Smooth muscle cell (in vitro differentiated cells): ENCODE results near the gene RFTN1. TPM values are rescaled to one million over a fixed set of nuclear protein-coding genes. Genes with fewer than 3 reads are reported as not detected.

Experiments used
- DNase-seq: peaks from one replicate; lab custom pipeline; 2025; ENCODE audit not compliant: unreplicated experiment; lab: John Stamatoyannopoulos, UW
- H2AFZ ChIP-seq: fragments of 200-600 bp; sonication (generic); 2 replicates; pipeline ENCODE4 v1.6.0; 2016; ENCODE audit warnings: antibody characterized with exemption, low read depth, mild to moderate bottlenecking
- H3F3A ChIP-seq: fragments of 200-600 bp; sonication (generic); 2 replicates; pipeline ENCODE4 v1.6.0; 2017; ENCODE audit warnings: antibody characterized with exemption, low read depth
- H3K27ac ChIP-seq: fragments of 200-600 bp; sonication (generic); 2 replicates; pipeline ENCODE4 v1.5.1; 2016; ENCODE audit warnings: low read depth, mild to moderate bottlenecking
- H3K27me3 ChIP-seq: fragments of 200-600 bp; sonication (generic); 2 replicates; pipeline ENCODE4 v1.6.1; 2016; ENCODE audit warnings: low read depth, mild to moderate bottlenecking
- H3K36me3 ChIP-seq: fragments of 200-600 bp; sonication (generic); 2 replicates; pipeline ENCODE4 v1.5.1; 2016; ENCODE audit warnings: low read depth
- H3K4me1 ChIP-seq: fragments of 200-600 bp; sonication (generic); 2 replicates; pipeline ENCODE4 v1.5.1; 2016; ENCODE audit warnings: low read depth
- H3K4me2 ChIP-seq: fragments of 200-600 bp; sonication (generic); 2 replicates; pipeline ENCODE4 v1.6.0; 2016; ENCODE audit warnings: mild to moderate bottlenecking
- H3K4me3 ChIP-seq: fragments of 200-600 bp; sonication (generic); 2 replicates; pipeline ENCODE4 v1.5.1; 2016; ENCODE audit warnings: mild to moderate bottlenecking
- H3K79me2 ChIP-seq: fragments of 200-600 bp; sonication (generic); 2 replicates; pipeline ENCODE4 v1.6.0; 2016; ENCODE audit warnings: low read depth, mild to moderate bottlenecking
- H3K9ac ChIP-seq: fragments of 200-600 bp; sonication (generic); 2 replicates; pipeline ENCODE4 v1.6.0; 2016; ENCODE audit warnings: low read depth
- H3K9me3 ChIP-seq: fragments of 200-600 bp; sonication (generic); replicated peaks from 2 replicates; pipeline ENCODE4 v1.5.1; 2016; ENCODE audit warnings: low read depth
- H4K20me1 ChIP-seq: fragments of 200-600 bp; sonication (generic); 2 replicates; pipeline ENCODE4 v1.6.0; 2016; ENCODE audit warnings: low read depth
- CTCF ChIP-seq: fragments of 200-600 bp; sonication (generic); IDR thresholded peaks from 2 replicates; pipeline ENCODE4 v1.5.1; 2017; ENCODE audit warnings: borderline replicate concordance, mild to moderate bottlenecking, antibody characterized with exemption; ENCODE audit not compliant: insufficient read depth, poor library complexity, severe bottlenecking
- WGBS: methylation state at CpG from one replicate; pipeline ENCODE4 v1.1.7; 2016; ENCODE audit warnings: low lambda C conversion rate; 5-methylcytosine and 5-hydroxymethylcytosine counted together
- polyA plus RNA-seq: library from polyadenylated mRNA; unstranded; fragments of >200 nt; fragmentation: Nextera tagmentation; extraction: Ambion mirVana; gene quantifications from 2 replicates; pipeline ENCODE4 v1.2.1, GENCODE V29; 2016
- total RNA-seq: library from RNA; depleted of rRNA; stranded (reverse); fragments of >200 nt; gene quantifications from 2 replicates; pipeline ENCODE4 v1.2.3, GENCODE V29; 2014

RFTN1 gene
- total and polyA plus RNA-seq, 2 experiments from 2014 or later, result 21.7 to 35.6 TPM

GRCh38 chr3:16400106-16400931, 113.2 kb downstream of the RFTN1 start:
- Histone ChIP-seq H4K20me1 (peaks cover 18% of the 10 kb centered on the region), H3F3A (no peaks in the 10 kb centered on the region), H3K4me1 (peaks cover 6% of the 10 kb centered on the region), H3K9me3 (no peaks in the 10 kb centered on the region), H3K36me3 (no peaks in the 10 kb centered on the region), H3K27ac (no peak overlapping the region), H3K79me2 (no peaks in the 10 kb centered on the region), H2AFZ (no peak overlapping the region), H3K9ac (no peak overlapping the region), H3K4me3 (no peak overlapping the region), H3K27me3 (no peaks in the 10 kb centered on the region), H3K4me2 (peak overlapping the region; percentile 40)
- 81% methylated on average over 11 of the region's 11 CpGs for WGBS
- DNase-seq, result no peak
- no peak for TF ChIP-seq CTCF

- Histone ChIP-seq H4K20me1 (peaks cover 10% of the 10 kb centered on the region), H3K36me3 (no peaks in the 10 kb centered on the region), H2AFZ (no peak overlapping the region), H3K27ac (peak overlapping the region; percentile 20), H3K4me1 (peaks cover 6% of the 10 kb centered on the region), H3K4me2 (peak overlapping the region; percentile 40), H3K9me3 (no peaks in the 10 kb centered on the region), H3K27me3 (no peaks in the 10 kb centered on the region), H3K79me2 (no peaks in the 10 kb centered on the region), H3F3A (no peaks in the 10 kb centered on the region), H3K4me3 (no peak overlapping the region), H3K9ac (no peak overlapping the region)
- WGBS, result 14% methylated on average over 6 of the region's 6 CpGs
- peak; percentile 16 for DNase-seq
- no peak for TF ChIP-seq CTCF
Measured at GRCh38 chr3:16399473-16399872, 114.0 kb downstream of the RFTN1 start.

- no peak overlapping the region for H3K4me2 ChIP-seq
- no peak for TF ChIP-seq CTCF
- no peak overlapping the region for H3K4me3 ChIP-seq
- H3K27ac ChIP-seq, result peak overlapping the region; percentile 20
- no peaks in the 10 kb centered on the region for H3F3A ChIP-seq
- H3K4me1 ChIP-seq, result peaks cover 6% of the 10 kb centered on the region
- no peak for DNase-seq
- no peaks in the 10 kb centered on the region for H3K79me2 ChIP-seq
- no peaks in the 10 kb centered on the region for H3K36me3 ChIP-seq
- no peak overlapping the region for H2AFZ ChIP-seq
- H3K9ac ChIP-seq, result no peak overlapping the region
- no peaks in the 10 kb centered on the region for H3K27me3 ChIP-seq
- 64% methylated on average over 2 of the region's 2 CpGs for WGBS
- H4K20me1 ChIP-seq, result peaks cover 8% of the 10 kb centered on the region
- H3K9me3 ChIP-seq, result no peaks in the 10 kb centered on the region
Measured at GRCh38 chr3:16398648-16399047, 114.9 kb downstream of the RFTN1 start.

GRCh38 chr3:16396202-16396601, 117.3 kb downstream of the RFTN1 start:
- 74% methylated on average over 4 of the region's 4 CpGs for WGBS
- Histone ChIP-seq H3K79me2 (no peaks in the 10 kb centered on the region), H3K36me3 (no peaks in the 10 kb centered on the region), H3K4me2 (no peak overlapping the region), H4K20me1 (peaks cover 8% of the 10 kb centered on the region), H3K27ac (no peak overlapping the region), H3K4me3 (no peak overlapping the region), H3F3A (no peaks in the 10 kb centered on the region), H3K4me1 (peaks cover 6% of the 10 kb centered on the region), H2AFZ (no peak overlapping the region), H3K9me3 (no peaks in the 10 kb centered on the region), H3K9ac (no peak overlapping the region), H3K27me3 (no peaks in the 10 kb centered on the region)
- DNase-seq, result no peak
- no peak for TF ChIP-seq CTCF
